ENCODE data around the gene MAP4. TPM values are rescaled to one million over a fixed set of nuclear protein-coding genes. Genes with fewer than 3 reads are reported as not detected.
A peak's percentile ranks its signal among the peaks of the same experiment; 100 is the strongest.

The MAP4 gene
- total RNA-seq, 3 donors from 2014 or later (not counting 1 experiment from before 2014, with no cell fraction given), result 74.5 to 97.1 (median 88.9) TPM

DNA sequence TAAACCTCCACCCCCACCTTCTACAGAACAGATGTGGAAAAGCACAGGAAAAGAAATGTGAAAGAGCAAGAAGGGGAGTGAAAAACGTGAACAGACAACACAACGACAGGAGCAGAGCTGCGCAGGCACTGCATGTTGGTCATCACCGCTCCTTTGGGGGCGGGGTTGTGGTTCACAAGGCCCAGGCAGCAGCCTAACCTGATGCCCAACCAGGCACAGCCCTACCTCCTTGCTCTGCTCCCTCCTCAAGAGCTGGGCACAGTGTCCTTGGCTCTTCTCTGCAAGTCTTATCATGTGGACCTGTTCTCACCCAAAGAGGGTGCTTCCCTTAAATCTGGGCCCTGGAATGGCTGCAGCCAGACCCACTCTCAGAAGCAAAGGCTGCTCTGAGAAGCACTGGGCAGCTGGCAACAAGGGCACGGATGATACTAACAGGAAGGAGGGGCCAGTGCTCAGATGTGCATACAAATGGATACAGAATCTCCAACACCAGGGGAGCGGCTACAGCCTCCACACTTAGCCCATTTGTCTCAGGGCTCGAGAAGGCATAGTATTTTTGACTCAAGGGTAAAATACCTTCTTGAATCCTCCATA lies 148.7 kb downstream of the MAP4 start:
- ATAC-seq (no peak), DNase-seq (no peak)
- WGBS (ENCODE audit: insufficient coverage), result 96% methylated on average over 8 of the region's 8 CpGs
- no peak overlapping the region for H3K27ac ChIP-seq (ENCODE audit: low read length)
- H3K27ac Mint-ChIP-seq, result no peak overlapping the region
- H3K9me3 Mint-ChIP-seq, result no peaks in the 10 kb centered on the region
- H3K4me3 ChIP-seq (ENCODE audit: low read length), result no peak overlapping the region
- intact Hi-C loops (cut with micrococcal nuclease), result no loop called here
- no peaks in the 10 kb centered on the region for H3K27me3 Mint-ChIP-seq (ENCODE audit: low read depth in 2 of 2)
- no peaks in the 10 kb centered on the region for H3K4me1 ChIP-seq (ENCODE audit: control insufficient read depth, insufficient read depth, low read length)
- H3K27me3 ChIP-seq (ENCODE audit: control insufficient read depth, insufficient read depth, low read length), result no peaks in the 10 kb centered on the region
- H3K36me3 Mint-ChIP-seq, result peaks cover 18% of the 10 kb centered on the region
- no peaks in the 10 kb centered on the region for H3K4me1 Mint-ChIP-seq
- no peak overlapping the region for H3K4me3 Mint-ChIP-seq
- peaks cover 56% of the 10 kb centered on the region for H3K36me3 ChIP-seq (ENCODE audit: control insufficient read depth, insufficient read depth, low read length)
- H3K9me3 ChIP-seq (ENCODE audit: control insufficient read depth, insufficient read depth, low read length), result no peaks in the 10 kb centered on the region
- TF ChIP-seq, protein P1, sequence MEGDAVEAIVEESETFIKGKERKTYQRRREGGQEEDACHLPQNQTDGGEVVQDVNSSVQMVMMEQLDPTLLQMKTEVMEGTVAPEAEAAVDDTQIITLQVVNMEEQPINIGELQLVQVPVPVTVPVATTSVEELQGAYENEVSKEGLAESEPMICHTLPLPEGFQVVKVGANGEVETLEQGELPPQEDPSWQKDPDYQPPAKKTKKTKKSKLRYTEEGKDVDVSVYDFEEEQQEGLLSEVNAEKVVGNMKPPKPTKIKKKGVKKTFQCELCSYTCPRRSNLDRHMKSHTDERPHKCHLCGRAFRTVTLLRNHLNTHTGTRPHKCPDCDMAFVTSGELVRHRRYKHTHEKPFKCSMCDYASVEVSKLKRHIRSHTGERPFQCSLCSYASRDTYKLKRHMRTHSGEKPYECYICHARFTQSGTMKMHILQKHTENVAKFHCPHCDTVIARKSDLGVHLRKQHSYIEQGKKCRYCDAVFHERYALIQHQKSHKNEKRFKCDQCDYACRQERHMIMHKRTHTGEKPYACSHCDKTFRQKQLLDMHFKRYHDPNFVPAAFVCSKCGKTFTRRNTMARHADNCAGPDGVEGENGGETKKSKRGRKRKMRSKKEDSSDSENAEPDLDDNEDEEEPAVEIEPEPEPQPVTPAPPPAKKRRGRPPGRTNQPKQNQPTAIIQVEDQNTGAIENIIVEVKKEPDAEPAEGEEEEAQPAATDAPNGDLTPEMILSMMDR (IDR thresholded peaks at IDR 0.05), result no peak

- Mint-ChIP-seq H3K9me3 (no peaks in the 10 kb centered on the region), H3K27me3 (ENCODE audit: low read depth in 2 of 2) (no peaks in the 10 kb centered on the region), H3K27ac (peak overlapping the region; percentile 15 to 57), H3K4me1 (no peaks in the 10 kb centered on the region), H3K4me3 (no peak overlapping the region), H3K36me3 (peaks cover 18% of the 10 kb centered on the region)
- intact Hi-C loops (cut with micrococcal nuclease), result no loop called here
- DNase-seq (no peak), ATAC-seq (no peak)
- Histone ChIP-seq H3K4me3 (ENCODE audit: low read length) (no peak overlapping the region), H3K4me1 (ENCODE audit: control insufficient read depth, insufficient read depth, low read length) (no peaks in the 10 kb centered on the region), H3K36me3 (ENCODE audit: control insufficient read depth, insufficient read depth, low read length) (peaks cover 37% of the 10 kb centered on the region), H3K27me3 (ENCODE audit: control insufficient read depth, insufficient read depth, low read length) (no peaks in the 10 kb centered on the region), H3K9me3 (ENCODE audit: control insufficient read depth, insufficient read depth, low read length) (no peaks in the 10 kb centered on the region), H3K27ac (ENCODE audit: low read length) (no peak overlapping the region)
- 81% methylated on average over 3 of the region's 3 CpGs for WGBS (ENCODE audit: insufficient coverage)
- TF ChIP-seq, protein P1 (IDR thresholded peaks at IDR 0.05), result no peak
Measured at GRCh38 chr3:47865192-47865591, 151.0 kb downstream of the MAP4 start.

- no peaks in the 10 kb centered on the region for H3K4me1 Mint-ChIP-seq
- ATAC-seq, result no peak
- no peak overlapping the region for H3K4me3 ChIP-seq (ENCODE audit: low read length)
- no peaks in the 10 kb centered on the region for H3K4me1 ChIP-seq (ENCODE audit: control insufficient read depth, insufficient read depth, low read length)
- H3K36me3 Mint-ChIP-seq, result peaks cover 7% of the 10 kb centered on the region
- WGBS (ENCODE audit: insufficient coverage), result 96% methylated on average over 11 of the region's 12 CpGs
- no peaks in the 10 kb centered on the region for H3K9me3 Mint-ChIP-seq
- H3K27ac Mint-ChIP-seq, result no peak overlapping the region
- no peak overlapping the region for H3K27ac ChIP-seq (ENCODE audit: low read length)
- H3K4me3 Mint-ChIP-seq, result no peak overlapping the region
- intact Hi-C loops (cut with micrococcal nuclease), result no loop called here
- no peaks in the 10 kb centered on the region for H3K27me3 Mint-ChIP-seq (ENCODE audit: low read depth in 2 of 2)
- TF ChIP-seq, protein P1 (IDR thresholded peaks at IDR 0.05), result no peak
- peaks cover 25% of the 10 kb centered on the region for H3K36me3 ChIP-seq (ENCODE audit: control insufficient read depth, insufficient read depth, low read length)
- no peaks in the 10 kb centered on the region for H3K27me3 ChIP-seq (ENCODE audit: control insufficient read depth, insufficient read depth, low read length)
- H3K9me3 ChIP-seq (ENCODE audit: control insufficient read depth, insufficient read depth, low read length), result no peaks in the 10 kb centered on the region
- no peak for DNase-seq
Measured at GRCh38 chr3:47863391-47864128, 152.7 kb downstream of the MAP4 start.
